HG03196 (cell line): ENCODE data around the gene TSHZ1.
"Not testable (repeated sequence)": the region's sequence is repeated elsewhere in the genome, so short reads cannot be mapped to it uniquely, and the experiment has no call there.

Experiments
- ATAC-seq: cut with Tn5 transposase; IDR thresholded peaks from one replicate; pipeline ENCODE4 v1.9.1; 2021; ENCODE audit not compliant: unreplicated experiment

The TSHZ1 gene

GRCh38 chr18:75183524-75183923, 27.1 kb upstream of the TSHZ1 start:
- ATAC-seq = no peak

- ATAC-seq = no peak
Observed at GRCh38 chr18:75183973-75184493, 26.6 kb upstream of the TSHZ1 start.

GRCh38 chr18:75185460-75185859, 25.1 kb upstream of the TSHZ1 start:
- no peak for ATAC-seq

GRCh38 chr18:75187702-75188101, 22.9 kb upstream of the TSHZ1 start:
- ATAC-seq = not testable (repeated sequence)

GRCh38 chr18:75189696-75190095, 20.9 kb upstream of the TSHZ1 start:
- ATAC-seq = no peak

GRCh38 chr18:75192899-75193298, 17.7 kb upstream of the TSHZ1 start:
- ATAC-seq = no peak

- no peak for ATAC-seq
Observed at GRCh38 chr18:75198036-75198435, 12.6 kb upstream of the TSHZ1 start.

GRCh38 chr18:75199327-75199726, 11.3 kb upstream of the TSHZ1 start:
- ATAC-seq = no peak

GRCh38 chr18:75200071-75200470, 10.5 kb upstream of the TSHZ1 start:
- no peak for ATAC-seq

- ATAC-seq = no peak
Observed at GRCh38 chr18:75200605-75201280, 9.9 kb upstream of the TSHZ1 start.

GRCh38 chr18:75201282-75202270, 9.0 kb upstream of the TSHZ1 start:
- ATAC-seq = no peak

GRCh38 chr18:75202696-75203365, 7.8 kb upstream of the TSHZ1 start:
- no peak for ATAC-seq

- ATAC-seq = no peak
Observed at GRCh38 chr18:75203416-75204268, 7.0 kb upstream of the TSHZ1 start.

GRCh38 chr18:75204269-75204731, 6.3 kb upstream of the TSHZ1 start:
- ATAC-seq = no peak

GRCh38 chr18:75204732-75205513, 5.7 kb upstream of the TSHZ1 start:
- ATAC-seq = no peak

GRCh38 chr18:75205514-75206132, 5.0 kb upstream of the TSHZ1 start:
- ATAC-seq = no peak

GRCh38 chr18:75206452-75207309, 3.9 kb upstream of the TSHZ1 start:
- ATAC-seq = no peak
